ENCODE data around the gene ACOT8. TPM values are rescaled to one million over a fixed set of nuclear protein-coding genes. Genes with fewer than 3 reads are reported as not detected.

Gene ACOT8
- total RNA-seq, 1 donor from 2014 or later, result 50.6 TPM

- TF ChIP-seq POLR2A (IDR thresholded peaks at IDR 0.05) (no peak), POLR2AphosphoS5 (IDR thresholded peaks at IDR 0.05; ENCODE audit: insufficient read depth in 1 of 2, low read depth in 1 of 2) (peak in 1 of 2 donors; percentile 9)
- no peak for DNase-seq (ENCODE audit: extremely low spot score in 2 of 2)
- H3K27ac ChIP-seq, result peak overlapping the region; percentile 56
- no peak overlapping the region for H3K4me3 ChIP-seq
- no peaks in the 10 kb centered on the region for H3K27me3 ChIP-seq
- peaks cover 0 to 72% of the 10 kb centered on the region in 2 donors for H3K36me3 ChIP-seq
- H3K4me1 ChIP-seq, result peaks cover 47% of the 10 kb centered on the region
- no peaks in the 10 kb centered on the region for H3K9me3 ChIP-seq
- intact Hi-C loops (cut with DNase I), result no loop called here
Observed at GRCh38 chr20:45843506-45843905, 13.7 kb downstream of the ACOT8 start.

GRCh38 chr20:45842169-45842812, 14.9 kb downstream of the ACOT8 start:
- peak overlapping the region; percentile 56 for H3K27ac ChIP-seq
- no peaks in the 10 kb centered on the region for H3K27me3 ChIP-seq
- H3K36me3 ChIP-seq, result peaks cover 0 to 71% of the 10 kb centered on the region in 2 donors
- no peak for DNase-seq (ENCODE audit: extremely low spot score in 2 of 2)
- no peaks in the 10 kb centered on the region for H3K9me3 ChIP-seq
- no peak overlapping the region for H3K4me3 ChIP-seq
- intact Hi-C loops (cut with DNase I), result no loop called here
- H3K4me1 ChIP-seq, result peaks cover 53% of the 10 kb centered on the region
- no peak for TF ChIP-seq POLR2A (IDR thresholded peaks at IDR 0.05)
- TF ChIP-seq CTCF (IDR thresholded peaks at IDR 0.05), result no peak

- Histone ChIP-seq H3K27ac (peak overlapping the region; percentile 56), H3K36me3 (peaks cover 0 to 68% of the 10 kb centered on the region in 2 donors), H3K9me3 (no peaks in the 10 kb centered on the region), H3K27me3 (no peaks in the 10 kb centered on the region), H3K4me1 (peaks cover 60% of the 10 kb centered on the region), H3K4me3 (no peak overlapping the region)
- DNase-seq (ENCODE audit: extremely low spot score in 2 of 2), result no peak
- TF ChIP-seq CTCF (IDR thresholded peaks at IDR 0.05), result no peak
- TF ChIP-seq POLR2A (IDR thresholded peaks at IDR 0.05), result no peak
- no peak for TF ChIP-seq POLR2AphosphoS5 (IDR thresholded peaks at IDR 0.05; ENCODE audit: insufficient read depth in 1 of 2, low read depth in 1 of 2)
- intact Hi-C loops (cut with DNase I), result no loop called here
Observed at GRCh38 chr20:45841407-45842129, 15.6 kb downstream of the ACOT8 start.

- intact Hi-C loops (cut with DNase I), result no loop called here
- Histone ChIP-seq H3K27me3 (no peaks in the 10 kb centered on the region), H3K27ac (peak overlapping the region; percentile 56), H3K4me1 (peaks cover 68% of the 10 kb centered on the region), H3K36me3 (peaks cover 0 to 62% of the 10 kb centered on the region in 2 donors), H3K9me3 (no peaks in the 10 kb centered on the region), H3K4me3 (no peak overlapping the region)
- no peak for DNase-seq (ENCODE audit: extremely low spot score in 2 of 2)
- TF ChIP-seq CTCF (IDR thresholded peaks at IDR 0.05), result no peak
- no peak for TF ChIP-seq POLR2AphosphoS5 (IDR thresholded peaks at IDR 0.05; ENCODE audit: insufficient read depth in 1 of 2, low read depth in 1 of 2)
- no peak for TF ChIP-seq POLR2A (IDR thresholded peaks at IDR 0.05)
Observed at GRCh38 chr20:45840700-45841198, 16.4 kb downstream of the ACOT8 start.

- intact Hi-C loops (cut with DNase I), result no loop called here
- no peak for DNase-seq (ENCODE audit: extremely low spot score in 2 of 2)
- Histone ChIP-seq H3K4me3 (peak overlapping the region; percentile 48 to 88), H3K36me3 (peaks cover 0 to 37% of the 10 kb centered on the region in 2 donors), H3K27ac (peak overlapping the region; percentile 99), H3K9me3 (no peaks in the 10 kb centered on the region), H3K4me1 (peaks cover 76% of the 10 kb centered on the region), H3K27me3 (no peaks in the 10 kb centered on the region)
- TF ChIP-seq CTCF (IDR thresholded peaks at IDR 0.05), result no peak
- TF ChIP-seq POLR2AphosphoS5 (IDR thresholded peaks at IDR 0.05; ENCODE audit: insufficient read depth in 1 of 2, low read depth in 1 of 2), result no peak
- TF ChIP-seq POLR2A (IDR thresholded peaks at IDR 0.05), result no peak
Observed at GRCh38 chr20:45836841-45837240, 20.4 kb downstream of the ACOT8 start.
